GM12878 (cell line): ENCODE results near the gene SMOC2. TPM values are rescaled to one million over a fixed set of nuclear protein-coding genes. Genes with fewer than 3 reads are reported as not detected.

Experiments used
- ATAC-seq: fragments of 200-7000 bp; cut with Tn5 transposase; 3 replicates; pipeline ENCODE4 v1.9.1; 2020; ENCODE audit warnings: mild to moderate bottlenecking, moderate library complexity
- BruUV-seq: library from RNA; stranded (reverse); fragments of 400-500 nt; replicated peaks from 2 replicates; lab custom pipeline; 2021; lab: Mats Ljungman, UMichigan
- CTCF ChIA-PET: fragments of 300-600 bp; sonication (Branson Sonifier 250); formaldehyde crosslinking; extraction: SDS; loops from one replicate; lab custom pipeline; 2021; ENCODE audit warnings: inconsistent platforms; lab: Yijun Ruan, JAX
- POLR2A ChIA-PET: fragments of 350-600 bp; formaldehyde crosslinking; extraction: SDS; loops from one replicate; lab custom pipeline; 2021; ENCODE audit warnings: inconsistent platforms; lab: Charles Lee
- RAD21 ChIA-PET: fragments of 300-600 bp; sonication (Branson Sonifier 250); formaldehyde crosslinking; loops from one replicate; lab custom pipeline; 2023; ENCODE audit warnings: antibody characterized with exemption; ENCODE audit not compliant: unreplicated experiment; lab: Charles Lee
- SMC1A ChIA-PET: fragments of 300-600 bp; sonication (Branson Sonifier 250); formaldehyde crosslinking; loops from one replicate; lab custom pipeline; 2023; ENCODE audit not compliant: unreplicated experiment, uncharacterized antibody; lab: Charles Lee
- DNase-seq: peaks from one replicate; pipeline ENCODE4 v3.0.0-alpha.2; 2011; ENCODE audit warnings: low read depth, low spot score
- FAIRE-seq: peaks from 3 replicates; lab custom pipeline; 2011; peaks lifted over from hg19 to GRCh38; lab: Jason Lieb, UNC
- H2AFZ ChIP-seq: 2 replicates; pipeline ENCODE4 v1.6.0; 2011; ENCODE audit warnings: low read depth, low read length, control low read depth; ENCODE audit not compliant: control insufficient read depth
- H3K27ac ChIP-seq: 2 replicates; pipeline ENCODE4 v1.5.1; 2011; ENCODE audit warnings: control low read depth; ENCODE audit not compliant: control insufficient read depth, insufficient read depth
- H3K27me3 ChIP-seq, 2 experiments: replicated peaks in 1 of 2; 2 replicates each; pipeline versions ENCODE4 v1.6.0 to v1.6.1; 2011; ENCODE audit warnings: low read length in 1 of 2; ENCODE audit not compliant: control insufficient read depth in 2 of 2, insufficient read depth in 2 of 2
- H3K36me3 ChIP-seq, 2 experiments: 2 replicates each; pipeline ENCODE4 v1.5.1; 2011; ENCODE audit warnings: low read length in 1 of 2; ENCODE audit not compliant: control insufficient read depth in 2 of 2, insufficient read depth in 2 of 2
- H3K4me1 ChIP-seq: 2 replicates; pipeline ENCODE4 v1.6.1; 2011; ENCODE audit warnings: mild to moderate bottlenecking, low read length, moderate library complexity, mixed read lengths; ENCODE audit not compliant: control insufficient read depth, insufficient read depth
- H3K4me2 ChIP-seq: 2 replicates; pipeline ENCODE4 v1.6.0; 2011; ENCODE audit warnings: control low read depth; ENCODE audit not compliant: control insufficient read depth, insufficient read depth
- H3K4me3 ChIP-seq: fragments of 200-600 bp; sonication (generic); 2 replicates; pipeline ENCODE4 v1.5.1; 2016
- H3K79me2 ChIP-seq: 2 replicates; pipeline ENCODE4 v1.6.0; 2011; ENCODE audit warnings: low read length; ENCODE audit not compliant: control insufficient read depth, insufficient read depth
- H3K9ac ChIP-seq: 2 replicates; pipeline ENCODE4 v1.8.0; 2011; ENCODE audit warnings: low read length, control low read depth, mixed read lengths; ENCODE audit not compliant: control insufficient read depth, insufficient read depth
- H3K9me3 ChIP-seq: replicated peaks from 3 replicates; pipeline ENCODE4 v1.5.1; 2011; ENCODE audit warnings: mild to moderate bottlenecking, low read length; ENCODE audit not compliant: control insufficient read depth, insufficient read depth
- H4K20me1 ChIP-seq: 2 replicates; pipeline ENCODE4 v1.6.0; 2011; ENCODE audit not compliant: control insufficient read depth, insufficient read depth
- BHLHE40 ChIP-seq, 2 experiments: fragments of 450-650 bp in 1 of 2; IDR thresholded peaks; 2 replicates each; pipeline ENCODE4 v1.6.1; 2011 to 2017; ENCODE audit warnings: low read depth in 2 of 2, borderline replicate concordance in 1 of 2, improper control_type of control experiment in 1 of 2, low read length in 1 of 2, mild to moderate bottlenecking in 1 of 2
- MLLT1 ChIP-seq: fragments of 450-650 bp; IDR thresholded peaks from 2 replicates; pipeline ENCODE4 v1.6.1; 2016; ENCODE audit warnings: mild to moderate bottlenecking
- POU2F2 ChIP-seq: IDR thresholded peaks from 3 replicates; pipeline ENCODE4 v1.6.1; 2011; ENCODE audit warnings: low read depth, mild to moderate bottlenecking, low read length, borderline replicate concordance
- REST ChIP-seq: IDR thresholded peaks from 2 replicates; pipeline ENCODE4 v1.6.1; 2012; ENCODE audit warnings: mild to moderate bottlenecking, low read depth, low read length
- SREBF1 ChIP-seq: IDR thresholded peaks from 2 replicates; pipeline ENCODE4 v1.6.1; 2012; ENCODE audit warnings: mild to moderate bottlenecking, low read length
- STAT1 ChIP-seq: fragments of 450-650 bp; conservative IDR thresholded peaks from 2 replicates; pipeline ENCODE4 v1.6.1; 2014; ENCODE audit warnings: antibody characterized with exemption, mild to moderate bottlenecking
- WGBS: methylation state at CpG from one replicate; pipeline ENCODE4 v1.1.6; 2016; ENCODE audit warnings: low lambda C conversion rate; ENCODE audit not compliant: insufficient replicate concordance, insufficient coverage; ENCODE audit errors: missing lambda C conversion rate; 5-methylcytosine and 5-hydroxymethylcytosine counted together
- in situ Hi-C: fragments of 300-500 bp; cut with MboI; formaldehyde crosslinking; loops from 9 replicates; pipeline ENCODE4 v1.14.3; 2018; ENCODE audit warnings: mixed read lengths
- intact Hi-C: fragments of 100-400 bp; cut with micrococcal nuclease; formaldehyde crosslinking; loops from one replicate; pipeline ENCODE4 v1.14.2; 2022; ENCODE audit not compliant: unreplicated experiment
- polyA plus RNA-seq, 11 experiments: library from polyadenylated mRNA; depleted of rRNA in 4 of 11; unstranded in 6 of 11; stranded (reverse) in 5 of 11; fragments of >200 nt; fragmentation: Nextera tagmentation in 4 of 11; fragmentation: Illumina TruSeq in 1 of 11; extraction: Ambion mirVana in 4 of 11; extraction: Trizol in 1 of 11; gene quantifications; 1 replicate in 1 of 11; 2 replicates in 10 of 11; pipeline versions ENCODE4 v1.2.1 to v1.2.3, GENCODE V29; 2011 to 2016; ENCODE audit warnings: inconsistent platforms in 2 of 11, missing spikeins in 2 of 11, low read depth in 1 of 11
- total RNA-seq, 4 experiments: library from RNA; depleted of rRNA in 3 of 4; stranded (reverse); fragments of >200 nt in 3 of 4; fragmentation: Illumina TruSeq in 1 of 4; extraction: Trizol in 1 of 4; gene quantifications; 2 replicates each; pipeline versions ENCODE4 v1.2.1 to v1.2.3, GENCODE V29; 2013 to 2021
- TF ChIP-seq, protein P1 (sequence below): fragments of 450-650 bp; IDR thresholded peaks from 2 replicates; pipeline ENCODE4 v1.6.1; 2017; ENCODE audit warnings: mild to moderate bottlenecking, moderate library complexity

The SMOC2 gene
- total and polyA plus RNA-seq, 10 of the 15 experiments (the other 5 are each of a cell fraction or from before 2014, with no cell fraction given) = 0.10 to 0.12 TPM; not detected in 8

GRCh38 chr6:168450917-168451316 is 9.9 kb downstream of the SMOC2 start:
- no peak for FAIRE-seq
- RAD21 ChIA-PET = no interaction called here
- WGBS = 4% methylated on average over 7 of the region's 7 CpGs
- Histone ChIP-seq H3K9ac (no peak overlapping the region), H2AFZ (no peak overlapping the region), H3K9me3 (no peaks in the 10 kb centered on the region), H3K27ac (no peak overlapping the region), H3K4me3 (no peak overlapping the region), H3K4me2 (no peak overlapping the region), H3K79me2 (no peaks in the 10 kb centered on the region), H3K4me1 (no peaks in the 10 kb centered on the region)
- no peak for DNase-seq
- intact Hi-C loops = no loop called here
- TF ChIP-seq SREBF1 (no peak), STAT1 (no peak), BHLHE40 (IDR thresholded peaks at IDR 0.05; ENCODE audit: borderline replicate concordance in 1 of 2, low read depth in 2 of 2, low read length in 1 of 2) (no peak), POU2F2 (no peak), MLLT1 (no peak), REST (no peak)
- TF ChIP-seq, protein P1, sequence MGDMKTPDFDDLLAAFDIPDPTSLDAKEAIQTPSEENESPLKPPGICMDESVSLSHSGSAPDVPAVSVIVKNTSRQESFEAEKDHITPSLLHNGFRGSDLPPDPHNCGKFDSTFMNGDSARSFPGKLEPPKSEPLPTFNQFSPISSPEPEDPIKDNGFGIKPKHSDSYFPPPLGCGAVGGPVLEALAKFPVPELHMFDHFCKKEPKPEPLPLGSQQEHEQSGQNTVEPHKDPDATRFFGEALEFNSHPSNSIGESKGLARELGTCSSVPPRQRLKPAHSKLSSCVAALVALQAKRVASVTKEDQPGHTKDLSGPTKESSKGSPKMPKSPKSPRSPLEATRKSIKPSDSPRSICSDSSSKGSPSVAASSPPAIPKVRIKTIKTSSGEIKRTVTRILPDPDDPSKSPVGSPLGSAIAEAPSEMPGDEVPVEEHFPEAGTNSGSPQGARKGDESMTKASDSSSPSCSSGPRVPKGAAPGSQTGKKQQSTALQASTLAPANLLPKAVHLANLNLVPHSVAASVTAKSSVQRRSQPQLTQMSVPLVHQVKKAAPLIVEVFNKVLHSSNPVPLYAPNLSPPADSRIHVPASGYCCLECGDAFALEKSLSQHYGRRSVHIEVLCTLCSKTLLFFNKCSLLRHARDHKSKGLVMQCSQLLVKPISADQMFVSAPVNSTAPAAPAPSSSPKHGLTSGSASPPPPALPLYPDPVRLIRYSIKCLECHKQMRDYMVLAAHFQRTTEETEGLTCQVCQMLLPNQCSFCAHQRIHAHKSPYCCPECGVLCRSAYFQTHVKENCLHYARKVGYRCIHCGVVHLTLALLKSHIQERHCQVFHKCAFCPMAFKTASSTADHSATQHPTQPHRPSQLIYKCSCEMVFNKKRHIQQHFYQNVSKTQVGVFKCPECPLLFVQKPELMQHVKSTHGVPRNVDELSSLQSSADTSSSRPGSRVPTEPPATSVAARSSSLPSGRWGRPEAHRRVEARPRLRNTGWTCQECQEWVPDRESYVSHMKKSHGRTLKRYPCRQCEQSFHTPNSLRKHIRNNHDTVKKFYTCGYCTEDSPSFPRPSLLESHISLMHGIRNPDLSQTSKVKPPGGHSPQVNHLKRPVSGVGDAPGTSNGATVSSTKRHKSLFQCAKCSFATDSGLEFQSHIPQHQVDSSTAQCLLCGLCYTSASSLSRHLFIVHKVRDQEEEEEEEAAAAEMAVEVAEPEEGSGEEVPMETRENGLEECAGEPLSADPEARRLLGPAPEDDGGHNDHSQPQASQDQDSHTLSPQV = no peak
- TF ChIP-seq, all 136 proteins: peak for 0
- CTCF ChIA-PET = no interaction called here
- no peak for ATAC-seq
- in situ Hi-C loops = no loop called here
- POLR2A ChIA-PET = no interaction called here
- no TSS peak for BruUV-seq
- H4K20me1 ChIP-seq = no peaks in the 10 kb centered on the region
- SMC1A ChIA-PET = no interaction called here
- no peaks in the 10 kb centered on the region for H3K36me3 ChIP-seq
- no peaks in the 10 kb centered on the region for H3K27me3 ChIP-seq
